SK-MEL-5 (cell line): ENCODE measurements around the gene LMNTD2. TPM values are rescaled to one million over a fixed set of nuclear protein-coding genes. Genes with fewer than 3 reads are reported as not detected.

ENCODE experiments used
- DNase-seq: peaks from one replicate; pipeline ENCODE4 v3.0.0-alpha.2; 2016; ENCODE audit warnings: low read depth, low spot score
- in situ Hi-C: cut with HindIII; loops from 2 replicates; pipeline ENCODE4 v1.10.0; 2016; ENCODE audit warnings: low sequenced_read_pairs, high pct_unique_total_duplicates, low pct_unique_long_range_greater_than_20kb
- total RNA-seq: library from RNA; depleted of rRNA; stranded (reverse); fragments of >200 nt; shearing (Covaris generic); gene quantifications from 2 replicates; pipeline ENCODE4 v1.2.3, GENCODE V29; 2014

The LMNTD2 gene
- total RNA-seq, 1 experiment from 2014 or later = 1.8 TPM

GRCh38 chr11:541433-541885 is 19.1 kb downstream of the LMNTD2 start:
- in situ Hi-C loops = no loop called here
- DNase-seq = no peak

GRCh38 chr11:540583-541432 is 19.7 kb downstream of the LMNTD2 start:
- in situ Hi-C loops = no loop called here
- no peak for DNase-seq

DNA sequence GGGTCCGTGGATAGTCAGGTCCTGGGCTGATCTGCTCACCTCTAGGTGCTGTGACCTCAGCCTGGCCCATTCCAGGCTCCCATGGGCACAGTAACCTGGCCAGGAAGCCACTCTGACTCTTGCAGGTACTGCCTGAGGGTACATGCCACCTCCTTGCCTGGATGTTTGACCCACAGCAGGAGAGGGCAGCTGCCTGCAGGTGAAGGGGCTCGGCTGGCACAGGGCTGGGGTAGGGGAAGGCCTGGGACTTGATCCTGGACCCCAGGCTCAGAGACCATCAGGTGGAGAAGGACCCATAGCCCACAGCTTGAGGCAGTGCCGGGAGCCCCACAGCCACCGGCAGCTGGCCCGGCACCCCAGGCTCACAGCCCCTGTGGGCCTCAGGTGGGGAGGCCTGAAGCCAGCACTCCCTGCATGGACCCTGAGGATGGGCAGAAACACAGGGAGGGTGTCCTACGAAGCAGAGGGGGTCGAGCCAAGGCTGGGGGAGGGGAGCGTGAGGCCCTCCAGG is 20.5 kb downstream of the LMNTD2 start:
- no peak for DNase-seq
- in situ Hi-C loops = no loop called here

DNA sequence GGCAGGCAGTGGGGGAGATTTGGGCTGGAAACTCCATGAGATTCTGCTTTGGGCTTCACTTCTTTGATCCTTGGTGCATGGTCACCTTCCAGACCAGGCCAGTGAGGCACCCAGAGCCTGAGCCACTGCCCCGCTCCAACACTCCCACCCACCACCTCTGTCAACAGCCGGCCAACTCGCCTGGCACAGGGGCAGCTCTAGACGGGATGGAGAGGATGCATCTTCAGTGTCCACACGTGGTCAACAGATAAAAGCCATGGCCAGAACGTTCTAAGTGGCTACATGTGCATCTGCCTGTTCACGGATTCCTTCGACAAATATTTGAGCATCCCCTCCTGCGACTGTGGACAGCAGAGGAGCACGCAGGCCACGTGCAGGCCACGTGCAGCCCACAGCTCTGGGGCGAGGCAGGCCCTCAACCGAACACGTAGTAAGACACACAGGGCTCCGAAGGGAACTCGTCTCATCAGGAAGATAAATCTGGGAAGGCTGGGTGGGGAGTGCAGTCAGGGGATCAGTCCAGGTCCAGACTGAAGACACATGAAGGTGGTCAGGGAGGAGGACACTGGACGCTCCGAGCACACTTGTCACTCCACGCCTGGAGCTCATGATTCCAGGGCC is 22.0 kb downstream of the LMNTD2 start:
- in situ Hi-C loops = no loop called here
- DNase-seq = no peak

- no peak for DNase-seq
- in situ Hi-C loops = no loop called here
Observed at GRCh38 chr11:537622-538430, 22.7 kb downstream of the LMNTD2 start.

DNA sequence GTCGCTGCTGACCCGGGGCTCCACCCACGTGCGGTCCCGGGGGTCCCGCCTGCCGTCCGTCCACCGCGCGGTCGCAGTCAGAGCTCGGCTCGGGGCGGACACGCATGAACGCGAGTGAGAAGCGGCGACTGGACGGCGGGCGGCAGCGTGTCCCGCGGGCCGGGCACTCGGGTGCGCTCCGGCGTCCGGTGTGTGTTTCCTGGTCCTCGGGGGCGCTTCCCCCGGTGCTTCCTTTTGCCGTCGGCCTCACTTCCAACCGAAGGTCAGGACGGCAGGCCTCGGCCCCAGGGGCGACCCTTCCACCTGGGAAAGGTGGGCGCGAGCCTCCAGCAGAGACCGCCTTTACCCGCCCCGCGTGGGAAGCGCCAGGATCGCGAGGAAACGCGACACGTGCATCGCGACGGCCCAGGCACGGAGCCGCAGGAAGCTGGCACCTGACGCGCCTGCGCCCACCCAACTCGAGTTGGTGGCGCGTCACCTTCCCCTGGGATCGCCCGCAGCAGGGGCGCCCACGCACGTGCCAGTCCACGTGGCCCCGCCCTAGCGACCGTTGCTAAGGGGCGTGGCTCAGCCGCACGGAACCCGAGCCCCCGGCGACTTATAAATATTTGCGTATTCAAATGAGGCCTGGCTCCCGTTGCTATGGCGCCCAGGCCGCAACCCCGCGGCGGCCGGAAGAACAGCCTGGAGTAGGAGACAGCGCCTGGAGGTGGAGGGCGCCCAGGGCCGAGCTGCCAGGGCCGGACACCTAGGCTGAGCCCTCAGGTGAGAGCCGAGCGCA is 23.5 kb downstream of the LMNTD2 start, which contains the start of gene LRRC56:
Gene LRRC56 (plus strand): TSS at position 687 of the 781 bp plus-strand sequence. CDS start 3,158 bp downstream, outside the sequence.
- in situ Hi-C loops = no loop called here
- no peak for DNase-seq

- in situ Hi-C loops = no loop called here
- peak; percentile 90 for DNase-seq
Observed at GRCh38 chr11:535519-536454, 24.8 kb downstream of the LMNTD2 start, which contains the start of gene HRAS. Gene HRAS, minus strand, starts transcription at chr11:535576.

DNA sequence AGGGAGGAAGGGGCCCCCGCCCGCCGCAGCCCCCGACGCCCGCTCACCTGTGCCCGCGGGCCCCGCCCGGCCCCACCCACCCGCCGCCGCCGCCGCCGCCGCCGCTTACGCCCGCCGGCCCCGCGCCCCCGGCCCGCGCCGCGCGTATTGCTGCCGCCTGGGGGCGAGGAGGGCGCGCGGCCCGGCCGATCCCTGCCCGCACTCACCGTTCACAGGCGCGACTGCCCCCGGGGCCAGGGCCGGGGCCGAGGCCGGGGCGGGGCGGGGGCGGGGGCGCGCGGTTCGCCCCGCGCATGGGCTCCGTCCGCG is 25.4 kb downstream of the LMNTD2 start:
- in situ Hi-C loops = no loop called here
- no peak for DNase-seq

DNA sequence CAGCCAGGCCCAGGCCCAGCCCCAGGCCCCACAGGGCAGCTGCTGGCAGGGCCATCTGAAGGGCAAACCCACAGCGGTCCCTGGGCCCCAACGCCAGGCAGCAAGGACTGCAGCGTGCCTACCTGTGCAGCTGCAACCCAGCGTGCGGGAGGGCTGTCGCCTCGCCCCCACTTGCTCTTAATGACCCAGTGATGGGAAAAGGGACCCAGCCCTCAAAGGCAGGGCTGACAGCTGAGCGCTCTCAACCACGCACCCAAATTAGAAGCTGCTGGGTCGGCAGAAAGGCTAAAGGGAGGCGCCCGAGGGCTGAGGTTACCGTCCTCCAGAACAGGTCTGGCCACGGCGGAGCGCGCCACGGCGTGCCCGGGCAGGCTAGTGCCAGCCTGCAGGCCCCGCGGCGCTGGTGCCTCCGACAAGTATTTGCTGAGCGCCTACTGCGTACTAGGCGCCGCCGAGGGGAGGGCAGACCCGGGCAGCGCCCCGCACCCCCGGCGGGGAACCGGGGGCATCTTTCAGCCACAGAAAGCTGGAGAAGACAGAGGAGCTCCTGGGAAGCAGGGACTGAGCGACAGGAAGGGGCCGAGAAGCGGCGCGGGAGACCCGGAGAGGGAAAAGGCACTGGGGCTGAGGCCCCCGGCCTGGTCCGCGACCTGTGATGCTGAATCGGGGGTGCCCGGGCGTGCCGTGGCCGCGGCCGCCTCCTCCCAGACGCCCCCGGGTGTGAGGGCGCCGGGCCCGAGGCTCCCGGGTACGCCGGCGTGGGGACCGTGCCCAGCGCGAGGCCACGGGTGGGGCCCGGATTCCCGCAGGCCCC is 25.9 kb downstream of the LMNTD2 start:
- DNase-seq = no peak
- in situ Hi-C loops = no loop called here

GRCh38 chr11:533586-534395 is 26.7 kb downstream of the LMNTD2 start:
- in situ Hi-C loops = no loop called here
- no peak for DNase-seq

- DNase-seq = no peak
- in situ Hi-C loops = no loop called here
Observed at GRCh38 chr11:532986-533585, 27.5 kb downstream of the LMNTD2 start.

DNA sequence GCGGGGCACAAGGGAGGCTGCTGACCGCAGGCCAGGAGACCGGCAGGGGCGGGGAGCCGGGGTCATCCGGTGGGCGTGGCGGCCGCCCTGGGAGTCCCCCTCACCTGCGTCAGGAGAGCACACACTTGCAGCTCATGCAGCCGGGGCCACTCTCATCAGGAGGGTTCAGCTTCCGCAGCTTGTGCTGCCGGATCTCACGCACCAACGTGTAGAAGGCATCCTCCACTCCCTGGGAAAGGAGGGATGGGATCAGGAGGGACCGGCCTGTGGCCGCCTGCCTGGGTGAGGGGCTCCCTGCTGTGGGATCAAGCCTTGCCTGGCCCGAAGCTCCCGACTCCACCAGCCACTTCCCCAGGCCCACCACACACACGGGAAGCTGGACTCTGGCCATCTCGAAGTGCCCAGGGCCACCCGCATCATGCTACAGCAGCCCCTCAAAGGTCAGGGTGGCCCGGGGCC is 28.0 kb downstream of the LMNTD2 start:
- in situ Hi-C loops = no loop called here
- DNase-seq = no peak

DNA sequence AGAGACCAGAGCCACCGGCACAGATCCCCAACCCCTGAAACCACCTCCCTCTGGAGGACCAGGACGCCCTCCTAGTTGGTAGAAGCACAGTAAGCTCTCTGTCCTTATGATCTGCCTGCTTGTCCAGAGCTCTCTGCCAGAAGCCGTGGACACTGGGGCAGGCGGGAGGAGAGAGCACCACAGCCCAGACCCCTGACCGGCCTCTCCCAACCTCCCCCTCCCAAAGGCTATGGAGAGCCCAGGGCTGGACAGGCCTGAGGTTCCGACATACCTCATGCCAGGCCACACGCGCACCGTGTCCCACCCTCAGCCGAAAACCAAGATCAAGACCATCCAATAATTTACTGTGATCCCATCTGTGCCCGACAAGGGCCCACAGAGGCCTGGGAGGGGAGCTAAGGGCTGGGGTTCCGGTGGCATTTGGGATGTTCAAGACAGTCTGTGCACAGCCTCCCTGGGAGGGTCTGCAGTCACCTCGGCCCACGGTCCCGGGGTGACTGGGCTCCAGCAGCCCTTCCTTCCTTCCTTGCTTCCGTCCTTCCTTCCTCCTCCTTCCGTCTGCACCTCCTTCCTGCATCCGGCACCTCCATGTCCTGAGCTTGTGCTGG is 28.5 kb downstream of the LMNTD2 start:
- in situ Hi-C loops = no loop called here
- no peak for DNase-seq
